Measurements from ENCODE around the gene PDCD2L.
"Not testable (repeated sequence)": the region's sequence is repeated elsewhere in the genome, so short reads cannot be mapped to it uniquely, and the experiment has no call there.

PDCD2L gene

GRCh38 chr19:34366738-34367623 is 37.2 kb upstream of the PDCD2L start:
- H3K9me3 Mint-ChIP-seq = no peaks in the 10 kb centered on the region
- peaks cover 80% of the 10 kb centered on the region for H3K4me1 Mint-ChIP-seq
- ATAC-seq (peak; percentile 4), DNase-seq (ENCODE audit: low spot score in 2 of 2) (peak in 1 of 2 donors; percentile 56)
- peaks cover 11% of the 10 kb centered on the region for H3K36me3 Mint-ChIP-seq
- H3K4me3 Mint-ChIP-seq = peak overlapping the region; percentile 98
- H3K27ac Mint-ChIP-seq = peak overlapping the region; percentile 98

DNA sequence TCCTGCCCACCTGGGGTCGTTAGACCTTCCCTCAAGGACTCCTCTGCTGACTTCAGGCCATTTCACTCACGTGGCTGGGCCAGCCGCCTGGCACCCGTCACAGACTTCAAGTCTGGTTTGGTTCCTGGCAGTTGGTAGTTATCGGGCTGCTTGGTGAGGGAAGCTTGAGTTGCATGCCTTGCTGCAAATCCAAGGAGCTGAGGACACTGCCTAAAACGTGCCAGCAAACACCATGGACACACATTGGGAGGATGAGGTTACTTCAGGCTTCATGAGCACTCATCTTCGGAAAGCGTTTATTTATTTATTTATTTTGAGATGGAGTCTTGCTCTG is 36.6 kb upstream of the PDCD2L start:
- peaks cover 75% of the 10 kb centered on the region for H3K4me1 Mint-ChIP-seq
- H3K27ac Mint-ChIP-seq = peak overlapping the region; percentile 98
- H3K4me3 Mint-ChIP-seq = peak overlapping the region; percentile 98
- DNase-seq (ENCODE audit: low spot score in 2 of 2) (no peak), ATAC-seq (no peak)
- H3K9me3 Mint-ChIP-seq = no peaks in the 10 kb centered on the region
- peaks cover 11% of the 10 kb centered on the region for H3K36me3 Mint-ChIP-seq

DNA sequence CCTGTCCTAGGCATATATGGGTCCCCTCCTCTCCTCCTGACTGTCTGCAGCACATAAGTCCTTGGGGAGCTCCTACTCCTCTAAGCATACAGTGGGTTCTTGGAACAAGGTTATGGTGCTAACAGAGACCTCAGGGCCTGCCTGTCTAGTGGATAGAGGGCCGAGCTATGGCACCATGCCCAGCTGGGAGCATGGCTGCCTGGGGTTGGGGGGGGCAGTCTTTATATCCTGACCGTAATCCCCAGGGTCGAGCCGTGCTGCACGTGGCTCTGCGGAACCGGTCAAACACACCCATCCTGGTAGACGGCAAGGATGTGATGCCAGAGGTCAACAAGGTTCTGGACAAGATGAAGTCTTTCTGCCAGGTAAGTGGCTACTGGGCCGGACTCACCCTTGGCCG is 35.9 kb upstream of the PDCD2L start:
- Mint-ChIP-seq H3K36me3 (peaks cover 11% of the 10 kb centered on the region), H3K4me3 (peak overlapping the region; percentile 98), H3K9me3 (no peaks in the 10 kb centered on the region), H3K27ac (peak overlapping the region; percentile 98), H3K4me1 (peaks cover 69% of the 10 kb centered on the region)
- no peak for DNase-seq (ENCODE audit: low spot score in 2 of 2)
- ATAC-seq = no peak

GRCh38 chr19:34369166-34369565 is 35.0 kb upstream of the PDCD2L start:
- Mint-ChIP-seq H3K4me3 (peak overlapping the region; percentile 14), H3K4me1 (peaks cover 72% of the 10 kb centered on the region)
- not testable (repeated sequence) for DNase-seq (ENCODE audit: low spot score in 2 of 2); H3K27ac Mint-ChIP-seq; ATAC-seq; H3K9me3 Mint-ChIP-seq; H3K36me3 Mint-ChIP-seq

GRCh38 chr19:34370117-34370516 is 34.1 kb upstream of the PDCD2L start:
- peak overlapping the region; percentile 14 for H3K4me3 Mint-ChIP-seq
- no peaks in the 10 kb centered on the region for H3K9me3 Mint-ChIP-seq
- DNase-seq (ENCODE audit: low spot score in 2 of 2) (no peak), ATAC-seq (no peak)
- no peaks in the 10 kb centered on the region for H3K36me3 Mint-ChIP-seq
- H3K27ac Mint-ChIP-seq = no peak overlapping the region
- H3K4me1 Mint-ChIP-seq = peaks cover 70% of the 10 kb centered on the region

GRCh38 chr19:34370983-34371382 is 33.2 kb upstream of the PDCD2L start:
- ATAC-seq (no peak), DNase-seq (ENCODE audit: low spot score in 2 of 2) (no peak)
- H3K36me3 Mint-ChIP-seq = no peaks in the 10 kb centered on the region
- H3K27ac Mint-ChIP-seq = peak overlapping the region; percentile 22
- no peaks in the 10 kb centered on the region for H3K9me3 Mint-ChIP-seq
- peaks cover 69% of the 10 kb centered on the region for H3K4me1 Mint-ChIP-seq
- no peak overlapping the region for H3K4me3 Mint-ChIP-seq

DNA sequence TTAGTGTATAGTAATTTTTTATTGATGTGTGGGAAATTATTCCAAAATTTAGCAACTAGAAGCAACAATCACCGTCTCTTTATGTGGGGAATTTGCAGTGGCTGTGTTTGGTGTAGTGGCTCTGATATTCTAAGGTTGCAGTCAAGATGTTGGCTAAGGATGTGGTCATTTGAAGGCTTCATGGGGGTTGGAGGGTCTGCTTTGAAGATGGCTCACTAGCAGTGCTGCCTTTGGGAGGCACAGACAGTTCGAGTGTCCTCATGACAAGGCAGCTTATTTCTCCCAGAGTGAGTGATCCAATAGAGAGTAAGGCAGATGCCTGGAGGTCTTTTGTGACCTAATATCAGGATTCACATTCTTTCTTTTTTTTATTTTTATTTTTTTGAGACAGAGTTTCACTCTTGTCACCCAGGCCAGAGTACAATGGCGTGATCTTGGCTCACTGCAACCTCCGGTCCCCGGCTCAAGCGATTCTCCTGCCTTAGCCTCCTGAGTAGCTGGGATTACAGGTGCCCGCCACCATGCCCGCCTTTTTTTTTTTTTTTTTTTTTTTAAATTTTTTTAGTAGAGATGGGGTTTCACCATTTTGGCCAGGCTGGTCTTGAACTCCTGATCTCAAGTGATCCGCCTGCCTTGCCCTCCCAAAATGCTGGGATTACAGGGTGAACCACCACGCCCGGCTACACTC is 30.5 kb upstream of the PDCD2L start:
- Mint-ChIP-seq H3K9me3 (no peaks in the 10 kb centered on the region), H3K27ac (peak overlapping the region; percentile 21)
- ATAC-seq = no peak

DNA sequence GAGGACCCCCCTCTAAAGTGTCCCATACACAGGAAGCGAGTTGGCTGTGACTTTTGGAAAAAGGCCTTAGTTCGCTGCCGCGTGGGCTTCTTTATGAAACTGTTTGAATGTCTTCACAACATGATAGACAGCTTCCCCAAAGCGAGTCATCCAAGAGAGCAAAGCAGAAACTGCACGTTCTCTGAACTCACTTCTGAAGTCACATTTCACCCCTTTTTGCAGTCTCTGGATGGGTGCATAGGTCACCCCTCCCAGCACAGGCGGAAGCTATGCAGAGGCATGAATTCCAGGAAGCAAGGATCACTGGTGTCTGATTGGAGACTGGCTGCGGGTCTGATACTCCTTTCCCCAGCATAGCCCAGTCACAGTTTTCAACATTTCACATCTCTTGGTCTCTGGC is 28.6 kb upstream of the PDCD2L start:
- Mint-ChIP-seq H3K36me3 (no peaks in the 10 kb centered on the region), H3K4me3 (no peak overlapping the region), H3K9me3 (no peaks in the 10 kb centered on the region), H3K27ac (no peak overlapping the region), H3K4me1 (peaks cover 29% of the 10 kb centered on the region)
- ATAC-seq (peak; percentile 57), DNase-seq (ENCODE audit: low spot score in 2 of 2) (no peak)

More for the DNA sequence above, 30.5 kb upstream of the PDCD2L start:
- no peak for DNase-seq (ENCODE audit: low spot score in 2 of 2)
- H3K36me3 Mint-ChIP-seq = no peaks in the 10 kb centered on the region
- H3K4me1 Mint-ChIP-seq = peaks cover 43% of the 10 kb centered on the region
- peak overlapping the region; percentile 9 for H3K4me3 Mint-ChIP-seq

DNA sequence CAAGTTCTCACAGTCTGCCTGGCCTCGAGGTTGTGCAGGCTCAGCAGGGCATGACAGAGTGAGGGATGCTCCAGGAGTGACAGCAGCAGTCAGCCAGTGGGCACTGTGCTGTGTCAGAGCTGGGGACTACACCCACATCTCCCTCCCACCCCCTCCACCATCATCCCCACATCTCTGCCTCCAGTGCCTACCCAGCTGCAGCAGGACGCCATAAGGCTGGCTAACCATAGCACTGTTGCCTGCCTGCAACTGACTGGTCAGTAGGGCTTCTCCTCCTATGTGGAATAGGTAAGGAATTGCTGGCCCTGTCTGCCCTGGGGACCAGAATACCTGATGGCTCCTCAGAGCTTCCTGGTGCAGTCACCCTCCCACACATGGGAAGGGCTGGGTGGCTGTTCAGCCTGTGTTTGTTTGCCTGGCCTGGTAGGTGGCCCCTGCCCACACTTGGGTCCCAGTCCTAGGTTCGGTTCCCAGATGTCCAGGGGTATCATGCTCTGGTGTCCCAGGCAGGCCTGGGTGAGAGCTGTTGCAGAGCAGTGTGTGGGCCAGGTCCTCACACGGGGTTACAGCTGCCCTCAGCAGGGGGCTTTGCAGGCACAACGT is 23.5 kb upstream of the PDCD2L start:
- Mint-ChIP-seq H3K4me1 (peaks cover 32% of the 10 kb centered on the region), H3K9me3 (no peaks in the 10 kb centered on the region), H3K36me3 (no peaks in the 10 kb centered on the region), H3K4me3 (no peak overlapping the region), H3K27ac (no peak overlapping the region)
- DNase-seq (ENCODE audit: low spot score in 2 of 2) = no peak
- ATAC-seq = no peak

DNA sequence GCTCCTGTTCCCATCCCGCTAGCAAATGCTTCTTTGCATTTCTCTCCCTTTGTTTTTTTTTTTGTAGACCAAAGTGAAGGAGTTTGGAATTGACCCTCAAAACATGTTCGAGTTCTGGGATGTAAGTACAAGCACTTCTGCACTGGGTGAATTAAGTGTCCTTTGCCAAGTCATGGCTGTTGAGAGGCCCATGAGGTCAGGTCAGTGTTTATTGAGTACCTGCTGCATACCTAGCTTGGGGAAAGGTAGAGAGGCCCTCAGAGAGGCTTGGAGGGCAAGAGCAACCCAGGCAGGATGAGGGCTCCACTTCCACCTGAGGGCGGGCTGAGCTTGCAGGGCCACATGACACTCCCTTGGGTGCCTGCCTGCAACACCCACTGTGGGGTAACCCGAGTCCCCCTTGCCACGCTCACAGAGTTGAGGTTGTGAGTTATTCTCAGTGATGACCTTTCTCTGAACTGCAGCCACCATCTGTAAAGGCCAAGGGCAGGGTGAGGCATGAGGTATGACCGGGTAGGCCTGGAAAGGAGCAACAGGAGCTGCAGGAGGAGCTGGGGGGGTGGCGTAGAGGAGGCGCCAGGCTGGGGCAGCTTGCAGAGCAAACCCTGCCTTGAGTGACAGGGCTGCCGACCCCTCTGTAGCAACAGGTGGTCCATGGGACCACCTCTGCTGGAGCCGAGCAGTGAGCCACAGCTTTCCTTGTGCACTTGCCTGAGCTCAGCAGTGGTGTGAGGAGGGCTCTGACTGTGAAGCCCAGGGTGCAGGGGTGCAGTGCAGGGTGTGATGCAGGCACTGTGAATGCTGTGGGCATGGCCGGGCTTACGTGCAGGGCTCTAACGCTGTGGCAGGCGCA is 22.6 kb upstream of the PDCD2L start:
- no peak overlapping the region for H3K27ac Mint-ChIP-seq
- DNase-seq (ENCODE audit: low spot score in 2 of 2) (no peak), ATAC-seq (no peak)
- H3K4me3 Mint-ChIP-seq = no peak overlapping the region
- H3K4me1 Mint-ChIP-seq = peaks cover 39% of the 10 kb centered on the region
- H3K36me3 Mint-ChIP-seq = no peaks in the 10 kb centered on the region
- no peaks in the 10 kb centered on the region for H3K9me3 Mint-ChIP-seq

DNA sequence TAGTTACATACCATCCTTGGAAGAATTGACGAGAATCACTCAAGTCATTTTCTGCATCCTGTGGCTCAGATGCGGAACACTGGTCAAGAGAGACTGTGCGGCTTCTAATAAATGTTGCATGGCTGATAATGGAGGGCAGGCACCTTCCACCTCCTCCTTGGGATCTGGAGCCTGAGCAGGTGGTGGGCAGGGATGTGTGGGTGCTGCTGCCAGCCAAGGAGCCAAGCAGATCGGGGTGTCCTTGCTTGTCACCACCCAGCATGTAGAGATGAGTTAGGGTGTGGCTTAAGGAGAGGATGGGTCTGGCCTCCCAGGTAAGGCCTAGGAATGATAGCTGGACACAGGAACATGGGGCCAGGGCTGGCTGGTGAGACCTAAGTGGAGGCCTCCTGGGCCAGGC is 21.7 kb upstream of the PDCD2L start:
- H3K36me3 Mint-ChIP-seq = no peaks in the 10 kb centered on the region
- H3K4me1 Mint-ChIP-seq = peaks cover 44% of the 10 kb centered on the region
- no peak overlapping the region for H3K4me3 Mint-ChIP-seq
- DNase-seq (ENCODE audit: low spot score in 2 of 2) (no peak), ATAC-seq (no peak)
- H3K9me3 Mint-ChIP-seq = no peaks in the 10 kb centered on the region
- H3K27ac Mint-ChIP-seq = peak overlapping the region; percentile 93

- peak overlapping the region; percentile 93 for H3K27ac Mint-ChIP-seq
- no peaks in the 10 kb centered on the region for H3K36me3 Mint-ChIP-seq
- no peak for DNase-seq (ENCODE audit: low spot score in 2 of 2)
Measured at GRCh38 chr19:34383599-34383998, 20.6 kb upstream of the PDCD2L start.

GRCh38 chr19:34386645-34387445 is 17.4 kb upstream of the PDCD2L start:
- Mint-ChIP-seq H3K4me1 (peaks cover 52% of the 10 kb centered on the region), H3K4me3 (no peak overlapping the region), H3K9me3 (no peaks in the 10 kb centered on the region), H3K27ac (peak overlapping the region; percentile 93), H3K36me3 (no peaks in the 10 kb centered on the region)
- DNase-seq (ENCODE audit: low spot score in 2 of 2) (no peak), ATAC-seq (peak; percentile 65)

More at GRCh38 chr19:34383599-34383998, 20.6 kb upstream of the PDCD2L start:
- no peak for ATAC-seq
- no peaks in the 10 kb centered on the region for H3K9me3 Mint-ChIP-seq
- H3K4me3 Mint-ChIP-seq = no peak overlapping the region
- H3K4me1 Mint-ChIP-seq = peaks cover 51% of the 10 kb centered on the region

DNA sequence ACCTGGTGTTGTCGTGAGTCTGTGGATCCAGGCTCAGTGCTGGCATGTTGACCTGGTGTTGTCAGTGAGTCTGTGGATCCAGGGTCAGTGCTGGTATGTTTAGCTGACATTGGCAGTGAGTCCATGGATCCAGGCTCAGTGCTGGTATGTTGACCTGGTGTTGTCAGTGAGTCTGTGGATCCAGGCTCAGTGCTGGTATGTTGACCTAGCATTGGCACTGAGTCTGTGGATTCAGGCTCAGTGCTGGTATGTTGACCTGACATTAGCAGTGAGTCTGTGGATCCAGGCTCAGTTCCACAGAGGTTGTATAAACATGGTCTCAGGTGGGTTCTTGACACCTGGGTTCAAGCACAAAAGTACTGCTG is 16.8 kb upstream of the PDCD2L start:
- no peak overlapping the region for H3K4me3 Mint-ChIP-seq
- peaks cover 51% of the 10 kb centered on the region for H3K4me1 Mint-ChIP-seq
- H3K27ac Mint-ChIP-seq = peak overlapping the region; percentile 65
- no peaks in the 10 kb centered on the region for H3K36me3 Mint-ChIP-seq
- no peak for DNase-seq (ENCODE audit: low spot score in 2 of 2)
- H3K9me3 Mint-ChIP-seq = no peaks in the 10 kb centered on the region
- ATAC-seq = no peak

Data from stimulated activated effector memory CD8-positive, alpha-beta T cell treated with anti-CD3 and anti-CD28 coated beads, Interleukin-12 subunit alpha, Interleukin-12 subunit beta, amount 100 ng/mL, for 72 hours (primary cell).